GM12874 (cell line): ENCODE results near the gene OCA2.

Source experiments
- TF ChIP-seq, protein P1 (sequence below): IDR thresholded peaks from 2 replicates; pipeline ENCODE4 v1.5.1; 2011; ENCODE audit warnings: low read depth, mild to moderate bottlenecking, control low read depth, low read length, moderate library complexity; ENCODE audit not compliant: insufficient read depth

OCA2 gene

DNA sequence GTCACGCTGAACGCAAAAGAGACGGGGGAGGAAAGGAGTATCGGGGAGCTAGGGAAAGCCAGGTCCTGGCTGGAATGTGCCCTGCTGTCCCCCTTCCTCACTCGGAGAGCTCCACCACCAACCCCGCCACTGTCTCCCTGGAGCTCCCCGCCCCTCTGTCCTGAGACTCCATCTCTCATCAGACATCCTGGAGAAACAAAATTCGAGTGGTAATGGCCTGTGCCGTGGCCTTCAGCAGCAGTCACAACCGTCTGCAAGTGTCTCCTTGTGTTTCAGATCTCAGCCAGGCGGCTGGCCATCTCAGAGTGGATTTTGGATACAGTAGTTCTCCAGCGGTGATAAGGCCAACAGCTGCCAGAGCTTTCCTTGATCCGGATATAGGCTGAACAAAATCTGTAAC is 76.9 kb downstream of the OCA2 start:
- TF ChIP-seq, protein P1, sequence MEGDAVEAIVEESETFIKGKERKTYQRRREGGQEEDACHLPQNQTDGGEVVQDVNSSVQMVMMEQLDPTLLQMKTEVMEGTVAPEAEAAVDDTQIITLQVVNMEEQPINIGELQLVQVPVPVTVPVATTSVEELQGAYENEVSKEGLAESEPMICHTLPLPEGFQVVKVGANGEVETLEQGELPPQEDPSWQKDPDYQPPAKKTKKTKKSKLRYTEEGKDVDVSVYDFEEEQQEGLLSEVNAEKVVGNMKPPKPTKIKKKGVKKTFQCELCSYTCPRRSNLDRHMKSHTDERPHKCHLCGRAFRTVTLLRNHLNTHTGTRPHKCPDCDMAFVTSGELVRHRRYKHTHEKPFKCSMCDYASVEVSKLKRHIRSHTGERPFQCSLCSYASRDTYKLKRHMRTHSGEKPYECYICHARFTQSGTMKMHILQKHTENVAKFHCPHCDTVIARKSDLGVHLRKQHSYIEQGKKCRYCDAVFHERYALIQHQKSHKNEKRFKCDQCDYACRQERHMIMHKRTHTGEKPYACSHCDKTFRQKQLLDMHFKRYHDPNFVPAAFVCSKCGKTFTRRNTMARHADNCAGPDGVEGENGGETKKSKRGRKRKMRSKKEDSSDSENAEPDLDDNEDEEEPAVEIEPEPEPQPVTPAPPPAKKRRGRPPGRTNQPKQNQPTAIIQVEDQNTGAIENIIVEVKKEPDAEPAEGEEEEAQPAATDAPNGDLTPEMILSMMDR, result no peak

DNA sequence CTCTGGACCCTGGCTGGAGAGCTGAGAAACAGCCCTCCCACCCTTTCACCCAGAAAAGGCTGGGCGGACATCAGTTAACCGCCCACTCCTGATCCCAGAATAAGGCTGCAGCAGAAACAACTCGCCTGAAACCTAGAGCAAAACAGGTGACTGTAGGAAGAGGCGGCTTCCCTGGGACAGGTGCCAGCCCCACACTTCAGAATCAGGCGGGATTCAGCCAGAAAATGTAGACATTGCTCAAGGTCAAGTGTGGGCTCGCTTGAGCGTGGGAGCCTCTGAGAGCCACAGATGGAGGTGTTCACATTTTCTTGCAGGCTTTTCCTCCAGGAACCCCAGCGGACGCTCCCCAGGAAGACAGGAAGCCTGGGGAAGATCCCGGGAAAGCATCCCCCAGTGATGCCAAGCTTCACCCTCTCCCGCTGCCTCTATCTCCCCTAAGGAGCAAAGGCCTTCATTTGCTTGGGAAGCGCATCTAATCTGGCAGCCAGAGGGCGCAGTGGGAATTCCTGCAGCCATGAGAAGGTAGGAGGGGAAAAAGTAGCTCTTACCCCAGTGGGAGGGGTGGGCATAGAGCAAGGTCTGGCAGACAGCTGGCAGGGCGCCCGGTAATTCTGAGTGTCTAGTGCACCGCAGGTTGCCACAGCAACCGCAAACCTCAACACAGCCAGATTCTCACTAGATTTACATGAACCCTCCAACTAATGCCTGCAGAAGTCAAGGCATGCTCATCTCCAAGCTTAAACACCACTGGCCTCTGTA is 77.7 kb downstream of the OCA2 start:
- TF ChIP-seq, protein P1, result no peak

DNA sequence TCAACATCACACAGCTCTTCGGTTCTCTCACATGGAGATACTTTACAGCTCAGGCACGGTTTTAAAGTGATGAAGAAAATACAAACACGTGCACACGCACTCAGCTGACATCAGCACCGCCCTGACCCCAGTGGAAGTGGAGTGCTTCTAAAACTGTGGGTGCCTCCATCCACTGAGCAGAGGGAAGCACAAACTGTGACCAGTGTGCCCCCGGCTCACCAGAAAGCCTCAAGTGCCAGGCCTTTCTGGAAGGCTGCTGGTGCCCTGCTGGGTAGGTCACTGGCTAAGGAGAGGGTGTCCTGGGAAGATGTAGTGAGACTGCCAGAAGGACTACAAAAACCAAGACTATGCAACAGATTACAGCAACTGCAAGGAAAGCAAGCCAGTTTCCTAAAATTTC is 78.5 kb downstream of the OCA2 start:
- TF ChIP-seq, protein P1, result no peak

DNA sequence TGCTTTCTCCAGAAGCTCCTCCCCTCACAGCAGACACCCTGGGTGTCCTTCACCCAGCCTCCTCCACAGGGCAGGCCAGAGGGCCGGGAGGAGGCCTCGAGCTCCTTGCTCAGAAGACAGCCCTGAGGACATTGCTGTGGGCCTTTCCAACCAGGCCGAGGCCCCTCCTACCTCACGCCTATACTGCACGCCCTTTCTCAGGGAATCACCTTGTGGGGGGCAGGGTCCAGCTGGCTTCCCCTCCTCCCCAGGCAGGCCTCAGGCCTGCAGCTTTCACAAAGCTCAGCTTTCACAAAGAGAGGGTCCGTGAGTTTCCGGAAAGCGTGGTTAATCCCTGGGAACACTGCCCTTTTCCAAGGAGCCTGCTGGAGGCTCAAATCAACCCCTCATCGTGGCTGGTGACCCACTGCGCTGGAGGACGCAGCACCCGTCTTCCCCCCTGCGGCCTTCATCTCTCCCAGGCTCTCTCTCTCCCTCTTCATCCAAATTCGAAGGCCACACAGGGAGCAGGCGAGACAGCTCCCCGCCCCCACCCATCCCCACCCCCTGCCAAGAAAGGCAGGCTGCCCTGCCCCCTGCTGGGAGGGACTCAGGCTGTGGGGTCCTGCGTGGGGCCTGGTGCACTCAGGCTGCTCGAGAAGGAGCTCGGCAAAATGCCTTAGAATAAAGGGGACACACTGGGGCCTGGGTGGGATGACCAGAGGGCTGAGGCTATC is 79.4 kb downstream of the OCA2 start:
- TF ChIP-seq, protein P1, result no peak

DNA sequence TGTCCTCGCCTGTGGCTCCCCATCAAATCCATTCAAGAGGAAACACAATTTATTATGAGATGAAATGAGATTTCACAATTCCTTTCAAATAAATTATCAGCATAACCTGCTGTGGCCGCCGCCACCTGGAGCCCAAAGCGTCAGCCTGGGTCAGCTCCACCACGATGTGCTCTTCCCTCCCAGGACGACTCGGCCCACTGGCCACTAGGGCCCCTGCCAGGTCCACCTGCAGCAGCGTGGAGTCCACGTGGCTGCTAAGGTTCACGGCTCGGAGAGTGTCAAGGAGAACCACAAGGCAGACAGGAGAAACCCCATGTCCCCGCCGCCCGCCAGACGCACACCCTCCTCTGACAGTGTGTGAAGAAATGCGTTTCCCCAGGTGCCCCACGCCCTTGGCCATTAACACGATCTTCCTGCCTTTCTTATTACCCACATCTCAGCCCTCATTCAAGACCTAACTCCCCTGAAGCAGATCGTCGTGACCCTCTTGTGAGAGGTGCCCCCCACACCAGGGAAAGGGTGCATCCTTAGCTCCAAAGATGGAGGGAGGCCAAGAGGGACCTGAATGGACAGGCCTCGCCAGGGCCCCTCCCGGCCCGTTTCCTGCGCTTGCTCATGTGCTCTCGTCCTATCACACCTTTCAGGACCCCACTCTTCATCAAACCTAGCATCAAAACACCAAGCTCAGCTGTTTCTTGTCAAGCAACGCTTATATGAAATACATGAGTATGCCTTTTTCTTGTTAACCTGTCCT is 80.6 kb downstream of the OCA2 start:
- TF ChIP-seq, protein P1, result no peak

DNA sequence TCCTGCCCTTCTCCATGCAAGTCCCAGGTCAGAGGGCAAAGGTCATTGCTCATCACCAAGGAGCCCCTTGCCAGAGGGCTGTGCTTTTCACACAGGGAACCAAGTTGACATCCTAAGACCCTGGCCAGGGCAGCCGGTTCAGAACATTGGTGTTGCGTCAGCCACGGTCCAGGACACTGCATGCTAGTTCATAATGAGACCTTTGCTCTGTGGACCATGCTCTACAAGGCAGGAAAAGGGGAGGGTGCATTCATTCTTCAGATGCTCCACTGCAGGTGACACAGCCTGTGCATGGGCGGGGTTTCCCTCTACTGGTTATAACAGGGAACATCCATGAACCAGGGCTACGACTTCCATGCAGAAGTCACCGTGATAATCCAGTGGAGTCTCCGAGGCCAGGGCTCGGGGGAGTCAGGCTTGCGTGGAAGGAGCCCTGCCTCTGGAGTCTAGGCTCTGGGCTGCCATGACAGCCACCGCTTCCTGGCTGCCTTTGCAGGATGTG is 81.6 kb downstream of the OCA2 start:
- TF ChIP-seq, protein P1, result no peak

DNA sequence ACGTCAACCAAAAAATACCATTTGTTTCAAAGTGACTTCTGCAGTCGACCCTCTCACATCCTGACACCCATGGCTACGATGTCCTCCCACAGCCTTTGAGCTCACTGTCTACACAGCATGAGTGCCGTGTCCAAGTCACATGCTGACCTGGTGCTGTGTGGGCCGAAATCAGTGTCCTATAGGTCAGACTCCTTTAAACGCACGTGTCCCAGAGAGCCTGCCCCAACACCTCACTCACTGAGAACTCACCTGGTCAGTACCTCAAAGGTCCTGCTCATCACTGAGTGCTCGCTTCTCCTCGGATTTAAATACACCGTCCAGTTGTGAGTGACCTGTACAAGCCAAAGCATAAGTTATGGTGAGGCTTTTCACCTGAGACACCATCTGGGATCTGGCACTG is 83.3 kb downstream of the OCA2 start:
- TF ChIP-seq, protein P1, result no peak
